Panc1 (cell line): Measurements from ENCODE around the gene XPNPEP1. TPM values are rescaled to one million over a fixed set of nuclear protein-coding genes. Genes with fewer than 3 reads are reported as not detected.

ENCODE experiments used
- ATAC-seq: fragments of 200-7000 bp; cut with Tn5 transposase; 2 replicates; pipeline ENCODE4 v1.9.1; 2020; ENCODE audit warnings: mild to moderate bottlenecking, moderate library complexity
- BruUV-seq: library from RNA; stranded (reverse); fragments of 400-500 nt; replicated peaks from 2 replicates; lab custom pipeline; 2021; lab: Mats Ljungman, UMichigan
- CTCF ChIA-PET: fragments of 300-600 bp; sonication (Branson Sonifier 250); formaldehyde crosslinking; loops from one replicate; lab custom pipeline; 2022; ENCODE audit warnings: antibody characterized with exemption; lab: Charles Lee
- POLR2A ChIA-PET: fragments of 300-600 bp; sonication (Branson Sonifier 250); formaldehyde crosslinking; loops from one replicate; lab custom pipeline; 2022; ENCODE audit warnings: antibody characterized with exemption; lab: Charles Lee
- DNase-seq: peaks from one replicate; pipeline ENCODE4 v3.0.0-alpha.2; 2010; ENCODE audit warnings: low read depth, low spot score
- H3K27ac ChIP-seq: 2 replicates; pipeline ENCODE4 v1.5.1; 2011; ENCODE audit warnings: mild to moderate bottlenecking, low read length, inconsistent platforms
- H3K27me3 ChIP-seq: fragments of 200-500 bp; sonication (Bioruptor generic); 2 replicates; pipeline ENCODE4 v1.6.0; 2014; ENCODE audit warnings: low read length, inconsistent platforms; ENCODE audit not compliant: control insufficient read depth, insufficient read depth
- H3K36me3 ChIP-seq: fragments of 200-500 bp; sonication (Bioruptor generic); 2 replicates; pipeline ENCODE4 v1.5.1; 2014; ENCODE audit warnings: inconsistent platforms, mild to moderate bottlenecking, low read length, moderate library complexity; ENCODE audit not compliant: control insufficient read depth, insufficient read depth
- H3K4me1 ChIP-seq: 2 replicates; pipeline ENCODE4 v1.5.1; 2011; ENCODE audit warnings: inconsistent platforms, mild to moderate bottlenecking, low read length, moderate library complexity; ENCODE audit not compliant: control insufficient read depth, insufficient read depth
- H3K4me3 ChIP-seq, 2 experiments: 2 replicates each; pipeline ENCODE4 v1.5.1; 2011 to 2012; ENCODE audit warnings: low read depth in 2 of 2, low read length in 2 of 2, mild to moderate bottlenecking in 2 of 2, inconsistent platforms in 1 of 2, moderate library complexity in 1 of 2
- H3K9me3 ChIP-seq: fragments of 200-500 bp; sonication (Bioruptor generic); 2 replicates; pipeline ENCODE4 v1.5.1; 2014; ENCODE audit warnings: low read depth, mild to moderate bottlenecking, inconsistent platforms, low read length, moderate library complexity; ENCODE audit not compliant: control insufficient read depth, insufficient read depth
- CTCF ChIP-seq: fragments of 450-650 bp; IDR thresholded peaks from 2 replicates; pipeline ENCODE4 v1.5.1; 2017; ENCODE audit warnings: mild to moderate bottlenecking
- POLR2AphosphoS5 ChIP-seq: IDR thresholded peaks from 2 replicates; pipeline ENCODE4 v1.6.1; 2012; ENCODE audit warnings: mild to moderate bottlenecking, low read depth, low read length, moderate library complexity
- SIN3A ChIP-seq: IDR thresholded peaks from 2 replicates; pipeline ENCODE4 v1.6.1; 2012; ENCODE audit warnings: low read depth, mild to moderate bottlenecking, low read length, moderate library complexity, borderline replicate concordance; ENCODE audit not compliant: insufficient read depth
- TCF7L2 ChIP-seq: IDR thresholded peaks from 2 replicates; pipeline ENCODE4 v1.6.1; 2011; ENCODE audit warnings: mild to moderate bottlenecking, low read depth, low read length, inconsistent platforms
- in situ Hi-C: cut with HindIII; loops from 2 replicates; pipeline ENCODE4 v1.10.0; 2016; ENCODE audit warnings: low sequenced_read_pairs, low pct_unique_long_range_greater_than_20kb
- intact Hi-C: fragments of 100-400 bp; cut with micrococcal nuclease; formaldehyde crosslinking; loops from one replicate; pipeline ENCODE4 v1.10.0; 2022; ENCODE audit not compliant: unreplicated experiment
- total RNA-seq: library from RNA; stranded (reverse); gene quantifications from one replicate; pipeline ENCODE4 v1.2.1, GENCODE V29; 2021; ENCODE audit not compliant: unreplicated experiment
- TF ChIP-seq, protein P1 (sequence below), 2 experiments: IDR thresholded peaks; 2 replicates each; pipeline ENCODE4 v1.6.1; 2011 to 2012; ENCODE audit warnings: low read depth in 2 of 2, control low read depth in 1 of 2, low read length in 1 of 2, mild to moderate bottlenecking in 1 of 2, moderate library complexity in 1 of 2; ENCODE audit not compliant: insufficient read depth in 1 of 2

Gene XPNPEP1
- total RNA-seq, 1 experiment from 2014 or later, result 61.2 TPM

DNA sequence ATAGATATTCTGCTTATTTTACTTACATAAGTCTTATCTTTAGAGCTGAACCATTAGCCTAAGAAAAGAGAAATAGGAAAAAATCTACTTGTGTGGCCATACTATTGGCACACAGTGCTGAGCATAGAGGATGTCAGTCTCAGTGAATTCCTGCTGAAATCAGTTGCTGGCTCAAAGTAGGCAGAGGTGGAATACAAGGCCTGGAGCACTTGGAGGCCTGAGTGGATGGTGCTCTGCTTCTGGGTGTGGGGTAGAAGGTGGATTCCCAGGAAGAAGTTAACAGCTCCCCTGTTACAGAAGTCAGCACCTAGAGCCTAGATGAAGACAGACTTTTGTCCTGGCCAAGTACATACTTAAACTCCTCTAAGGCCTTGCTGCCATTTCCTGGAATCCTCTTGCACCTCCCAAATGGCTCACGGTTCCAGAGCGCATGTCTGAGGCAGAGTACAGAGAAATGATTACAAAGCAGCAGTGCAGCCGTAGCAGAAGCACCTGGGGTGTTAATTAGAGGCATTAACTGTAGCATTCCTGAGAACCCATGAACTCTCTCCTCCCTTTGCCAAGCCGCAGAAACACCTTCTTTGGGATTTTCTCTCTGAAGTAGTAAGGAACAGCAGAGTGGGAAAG is 18.0 kb upstream of the XPNPEP1 start:
- no peaks in the 10 kb centered on the region for H3K36me3 ChIP-seq
- H3K4me3 ChIP-seq, result no peak overlapping the region
- intact Hi-C loops (no loop called here), in situ Hi-C loops (no loop called here)
- TF ChIP-seq, protein P1, sequence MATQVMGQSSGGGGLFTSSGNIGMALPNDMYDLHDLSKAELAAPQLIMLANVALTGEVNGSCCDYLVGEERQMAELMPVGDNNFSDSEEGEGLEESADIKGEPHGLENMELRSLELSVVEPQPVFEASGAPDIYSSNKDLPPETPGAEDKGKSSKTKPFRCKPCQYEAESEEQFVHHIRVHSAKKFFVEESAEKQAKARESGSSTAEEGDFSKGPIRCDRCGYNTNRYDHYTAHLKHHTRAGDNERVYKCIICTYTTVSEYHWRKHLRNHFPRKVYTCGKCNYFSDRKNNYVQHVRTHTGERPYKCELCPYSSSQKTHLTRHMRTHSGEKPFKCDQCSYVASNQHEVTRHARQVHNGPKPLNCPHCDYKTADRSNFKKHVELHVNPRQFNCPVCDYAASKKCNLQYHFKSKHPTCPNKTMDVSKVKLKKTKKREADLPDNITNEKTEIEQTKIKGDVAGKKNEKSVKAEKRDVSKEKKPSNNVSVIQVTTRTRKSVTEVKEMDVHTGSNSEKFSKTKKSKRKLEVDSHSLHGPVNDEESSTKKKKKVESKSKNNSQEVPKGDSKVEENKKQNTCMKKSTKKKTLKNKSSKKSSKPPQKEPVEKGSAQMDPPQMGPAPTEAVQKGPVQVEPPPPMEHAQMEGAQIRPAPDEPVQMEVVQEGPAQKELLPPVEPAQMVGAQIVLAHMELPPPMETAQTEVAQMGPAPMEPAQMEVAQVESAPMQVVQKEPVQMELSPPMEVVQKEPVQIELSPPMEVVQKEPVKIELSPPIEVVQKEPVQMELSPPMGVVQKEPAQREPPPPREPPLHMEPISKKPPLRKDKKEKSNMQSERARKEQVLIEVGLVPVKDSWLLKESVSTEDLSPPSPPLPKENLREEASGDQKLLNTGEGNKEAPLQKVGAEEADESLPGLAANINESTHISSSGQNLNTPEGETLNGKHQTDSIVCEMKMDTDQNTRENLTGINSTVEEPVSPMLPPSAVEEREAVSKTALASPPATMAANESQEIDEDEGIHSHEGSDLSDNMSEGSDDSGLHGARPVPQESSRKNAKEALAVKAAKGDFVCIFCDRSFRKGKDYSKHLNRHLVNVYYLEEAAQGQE (IDR thresholded peaks at IDR 0.05; ENCODE audit: insufficient read depth in 1 of 2, low read depth in 2 of 2, low read length in 1 of 2), result no peak
- TF ChIP-seq POLR2AphosphoS5 (no peak), TCF7L2 (no peak), SIN3A (no peak), CTCF (no peak)
- DNase-seq (no peak), ATAC-seq (no peak)
- no TSS peak for BruUV-seq
- no peaks in the 10 kb centered on the region for H3K9me3 ChIP-seq
- no peak overlapping the region for H3K27ac ChIP-seq
- POLR2A ChIA-PET, result no interaction called here
- CTCF ChIA-PET, result no interaction called here
- H3K4me1 ChIP-seq, result no peaks in the 10 kb centered on the region
- H3K27me3 ChIP-seq, result no peaks in the 10 kb centered on the region

GRCh38 chr10:109940553-109940952 is 17.2 kb upstream of the XPNPEP1 start:
- Histone ChIP-seq H3K36me3 (no peaks in the 10 kb centered on the region), H3K4me3 (no peak overlapping the region), H3K9me3 (no peaks in the 10 kb centered on the region), H3K27ac (no peak overlapping the region), H3K27me3 (no peaks in the 10 kb centered on the region), H3K4me1 (no peaks in the 10 kb centered on the region)
- POLR2A ChIA-PET, result no interaction called here
- no peak for ATAC-seq
- no TSS peak for BruUV-seq
- intact Hi-C loops, result no loop called here
- DNase-seq, result no peak
- in situ Hi-C loops, result no loop called here
- CTCF ChIA-PET, result no interaction called here
- TF ChIP-seq SIN3A, result no peak
- TF ChIP-seq POLR2AphosphoS5, result no peak
- TF ChIP-seq CTCF, result no peak
